ENCODE results near the gene SFXN3.

GRCh38 chr10:101062232-101063049, 31.4 kb downstream of the SFXN3 start:
- TF ChIP-seq CTCF (IDR thresholded peaks at IDR 0.05) (no peak), POLR2A (IDR thresholded peaks at IDR 0.05) (no peak)

Measured in lower leg skin (tissue), 3 donors.